Middle frontal gyrus (tissue), 1 donor: ENCODE measurements around the gene EXOC6B.

Experiments
- DNase-seq: peaks from one replicate; pipeline ENCODE4 v3.0.0-alpha.2; 2015; ENCODE audit warnings: low spot score; ENCODE audit errors: extremely low spot score

EXOC6B gene

DNA sequence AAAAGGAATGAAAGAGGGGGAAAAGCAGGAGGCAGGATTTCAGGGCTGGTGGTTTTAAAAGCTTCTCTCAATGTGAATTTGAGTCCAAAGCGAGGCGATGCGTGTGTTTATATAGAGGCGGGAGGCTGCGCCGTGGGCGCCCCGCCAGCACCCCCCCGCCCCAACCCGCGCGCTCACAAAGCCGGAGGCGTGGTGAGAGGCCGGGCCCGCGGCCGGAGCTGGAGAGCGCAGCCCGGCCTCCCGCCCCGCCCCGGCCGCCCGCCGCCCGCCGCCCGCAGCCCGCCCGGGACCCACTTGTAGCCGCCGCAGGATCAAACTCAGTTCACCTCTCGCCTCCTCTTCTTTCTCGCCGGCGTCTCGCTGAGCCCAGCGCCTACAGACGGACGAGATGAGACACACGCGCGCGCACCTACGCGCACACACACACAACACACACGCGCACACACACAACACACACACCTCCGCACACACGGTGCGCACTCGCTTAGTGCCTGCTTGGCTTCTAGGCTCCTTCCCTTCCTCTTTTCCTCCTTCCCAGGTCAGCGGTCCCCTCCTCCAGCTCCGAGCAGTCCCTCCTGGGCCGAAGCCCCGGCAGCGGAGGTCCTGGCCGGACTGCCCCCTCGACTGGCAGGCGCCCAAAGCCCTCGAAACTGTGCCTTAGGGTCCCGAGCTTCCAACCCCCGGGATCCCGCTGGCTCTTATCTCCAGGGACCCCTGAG is 676.8 kb downstream of the EXOC6B start:
- no peak for DNase-seq

GRCh38 chr2:72148003-72148836 is 677.6 kb downstream of the EXOC6B start:
- no peak for DNase-seq

- no peak for DNase-seq
These were observed 678.4 kb downstream of the EXOC6B start, which contains the start of gene CYP26B1 for GRCh38 chr2:72147303-72147971. CYP26B1 (minus strand) TSS chr2:72147862; CDS start chr2:72147834, 28 bp downstream.

DNA sequence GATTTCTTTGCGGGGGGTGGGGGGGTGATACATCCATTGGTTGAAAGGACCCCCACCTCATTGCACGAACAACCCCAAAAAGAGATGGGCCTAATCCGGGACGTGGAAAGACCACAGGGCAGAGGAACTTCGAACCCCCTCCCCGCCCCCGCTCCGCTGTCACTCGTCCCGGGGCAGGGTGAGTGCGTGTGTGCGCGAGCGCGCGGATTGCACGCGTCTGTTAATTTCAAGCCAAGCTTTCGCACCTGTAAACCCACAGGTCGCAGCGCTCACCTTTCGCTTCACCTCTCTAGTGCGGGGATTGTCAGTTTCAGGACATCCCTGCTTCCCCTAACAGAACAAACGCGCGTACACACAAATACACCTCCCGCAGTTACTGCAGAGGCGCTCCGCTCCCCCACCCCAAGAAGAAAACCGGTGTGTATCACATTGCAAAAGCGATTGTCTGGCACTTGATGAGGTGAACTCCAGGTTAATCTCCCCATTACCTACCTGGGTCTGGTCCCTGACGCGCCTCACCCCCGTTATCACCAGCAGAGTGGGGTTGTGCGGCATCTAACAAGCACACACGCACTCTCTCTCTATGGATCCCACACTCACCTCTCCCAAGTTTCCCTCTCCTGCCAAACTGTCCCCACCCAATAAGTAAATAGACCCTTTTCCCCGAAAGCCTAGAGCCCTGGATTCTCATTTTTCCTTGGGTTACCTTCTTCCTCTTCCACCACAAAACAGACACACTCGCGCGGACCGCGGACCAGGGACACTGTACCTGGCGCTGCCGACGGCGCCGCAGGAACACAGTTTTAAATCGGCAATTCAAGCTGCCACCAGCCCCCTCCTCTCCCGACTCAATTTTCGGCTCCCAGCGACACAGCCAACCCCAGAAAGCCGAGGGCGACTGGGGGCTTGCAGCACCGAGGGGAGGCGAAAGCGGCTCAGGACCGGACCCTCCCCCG is 679.2 kb downstream of the EXOC6B start:
- no peak for DNase-seq

GRCh38 chr2:72145658-72146329 is 680.0 kb downstream of the EXOC6B start:
- no peak for DNase-seq

- no peak for DNase-seq
These were observed 680.6 kb downstream of the EXOC6B start for GRCh38 chr2:72145289-72145657.

GRCh38 chr2:72144632-72145288 is 681.1 kb downstream of the EXOC6B start:
- no peak for DNase-seq

GRCh38 chr2:72144274-72144631 is 681.6 kb downstream of the EXOC6B start:
- DNase-seq: no peak

GRCh38 chr2:72143441-72144273 is 682.2 kb downstream of the EXOC6B start:
- DNase-seq: no peak

GRCh38 chr2:72142570-72143440 is 683.0 kb downstream of the EXOC6B start:
- no peak for DNase-seq

DNA sequence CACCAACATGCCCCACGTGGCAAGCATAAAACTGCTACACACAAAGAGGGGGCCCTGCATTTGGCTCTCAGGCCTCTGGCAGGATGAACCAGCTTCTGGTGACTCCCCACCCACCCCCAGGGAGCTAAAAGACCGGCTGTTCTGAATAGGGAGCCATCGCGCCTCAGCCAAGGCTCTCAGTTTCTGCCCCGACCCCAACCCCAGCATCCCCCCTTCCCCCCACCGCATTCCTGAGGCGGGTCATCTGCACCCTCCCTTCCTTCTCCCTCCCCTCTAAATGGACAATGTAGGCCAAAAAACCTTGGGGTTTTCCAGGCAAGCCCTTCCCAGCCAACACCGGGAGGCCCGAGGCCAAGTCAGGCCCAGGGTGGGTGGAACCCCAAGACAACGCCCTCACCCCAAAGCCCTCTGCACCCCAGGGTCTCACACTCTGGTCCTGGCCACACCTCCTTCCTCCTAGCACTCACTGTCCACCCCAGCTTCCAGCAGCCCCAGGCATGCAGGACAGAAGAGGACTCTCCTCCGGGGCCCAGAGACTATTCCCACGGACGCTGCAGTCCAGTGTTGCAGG is 683.9 kb downstream of the EXOC6B start:
- DNase-seq: no peak

- no peak for DNase-seq
These were observed 684.7 kb downstream of the EXOC6B start for GRCh38 chr2:72141032-72141645.

DNA sequence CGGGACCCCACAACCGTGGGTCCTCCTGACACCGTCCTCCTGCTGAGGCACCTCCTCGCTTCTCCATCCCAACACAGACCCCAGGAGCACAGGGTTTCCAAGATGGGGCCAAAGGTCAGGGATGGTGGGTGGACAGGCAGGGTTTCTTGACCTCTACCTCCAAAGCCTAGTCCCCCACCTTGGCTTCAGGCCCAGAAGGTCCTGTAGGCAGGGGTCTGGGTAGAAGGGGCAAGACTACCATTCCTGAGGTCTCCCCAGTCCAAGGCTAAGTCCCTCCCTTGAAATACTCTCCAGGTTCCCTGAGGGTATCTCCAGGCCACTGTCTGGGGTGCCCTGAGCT is 685.2 kb downstream of the EXOC6B start:
- DNase-seq: no peak

GRCh38 chr2:72139874-72140620 is 685.8 kb downstream of the EXOC6B start:
- no peak for DNase-seq

GRCh38 chr2:72139471-72139873 is 686.4 kb downstream of the EXOC6B start:
- no peak for DNase-seq

DNA sequence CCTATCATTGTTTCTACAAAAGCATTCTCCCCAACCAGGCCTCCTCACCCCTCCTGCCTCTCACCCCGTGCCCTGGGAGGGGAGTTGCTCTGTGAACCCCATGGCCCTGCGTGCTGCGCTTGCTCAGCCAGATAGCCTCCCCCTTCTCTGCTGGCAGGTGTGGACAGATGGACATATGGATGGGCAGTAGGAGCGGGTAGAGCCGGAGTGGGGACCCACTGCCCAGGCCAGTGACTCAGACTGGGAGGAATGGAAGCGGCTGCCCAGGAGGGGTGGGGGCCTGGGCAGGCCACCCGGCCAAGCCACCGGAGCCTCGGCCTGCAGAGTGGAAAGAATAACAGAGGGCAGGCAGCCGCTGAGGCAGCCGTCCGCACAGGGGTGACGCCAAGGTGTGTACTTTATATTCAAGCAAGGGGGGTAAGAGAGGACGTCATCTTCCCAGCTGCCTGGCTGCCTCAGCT is 686.9 kb downstream of the EXOC6B start:
- DNase-seq: no peak
